Ectodermal cell (in vitro differentiated cells): ENCODE measurements around the gene KCNQ1.

Experiments used
- H3K27ac ChIP-seq: 2 replicates; pipeline ENCODE4 v1.7.0; 2013; ENCODE audit warnings: mild to moderate bottlenecking, low read depth, low read length; ENCODE audit not compliant: insufficient read depth, poor library complexity, severe bottlenecking
- H3K27me3 ChIP-seq: 2 replicates; pipeline ENCODE4 v1.7.0; 2013; ENCODE audit warnings: mild to moderate bottlenecking, low read length; ENCODE audit not compliant: insufficient read depth, control insufficient read depth, poor library complexity, severe bottlenecking
- H3K36me3 ChIP-seq: one replicate; pipeline ENCODE4 v1.7.0; 2013; ENCODE audit warnings: low read length; ENCODE audit not compliant: control insufficient read depth, insufficient read depth
- H3K4me1 ChIP-seq: one replicate; pipeline ENCODE4 v1.7.0; 2013; ENCODE audit warnings: low read length; ENCODE audit not compliant: control insufficient read depth, insufficient read depth
- H3K4me3 ChIP-seq: 2 replicates; pipeline ENCODE4 v1.7.0; 2013; ENCODE audit warnings: low read depth, low read length, control low read depth; ENCODE audit not compliant: insufficient read depth
- H3K9me3 ChIP-seq: 2 replicates; pipeline ENCODE4 v1.7.0; 2013; ENCODE audit warnings: mild to moderate bottlenecking, low read length, moderate library complexity; ENCODE audit not compliant: control insufficient read depth
- WGBS, 2 experiments: methylation state at CpG; one replicate each; pipeline ENCODE4 v1.1.7; 2013; ENCODE audit warnings: missing lambda C conversion rate in 2 of 2; 5-methylcytosine and 5-hydroxymethylcytosine counted together

The KCNQ1 gene

DNA sequence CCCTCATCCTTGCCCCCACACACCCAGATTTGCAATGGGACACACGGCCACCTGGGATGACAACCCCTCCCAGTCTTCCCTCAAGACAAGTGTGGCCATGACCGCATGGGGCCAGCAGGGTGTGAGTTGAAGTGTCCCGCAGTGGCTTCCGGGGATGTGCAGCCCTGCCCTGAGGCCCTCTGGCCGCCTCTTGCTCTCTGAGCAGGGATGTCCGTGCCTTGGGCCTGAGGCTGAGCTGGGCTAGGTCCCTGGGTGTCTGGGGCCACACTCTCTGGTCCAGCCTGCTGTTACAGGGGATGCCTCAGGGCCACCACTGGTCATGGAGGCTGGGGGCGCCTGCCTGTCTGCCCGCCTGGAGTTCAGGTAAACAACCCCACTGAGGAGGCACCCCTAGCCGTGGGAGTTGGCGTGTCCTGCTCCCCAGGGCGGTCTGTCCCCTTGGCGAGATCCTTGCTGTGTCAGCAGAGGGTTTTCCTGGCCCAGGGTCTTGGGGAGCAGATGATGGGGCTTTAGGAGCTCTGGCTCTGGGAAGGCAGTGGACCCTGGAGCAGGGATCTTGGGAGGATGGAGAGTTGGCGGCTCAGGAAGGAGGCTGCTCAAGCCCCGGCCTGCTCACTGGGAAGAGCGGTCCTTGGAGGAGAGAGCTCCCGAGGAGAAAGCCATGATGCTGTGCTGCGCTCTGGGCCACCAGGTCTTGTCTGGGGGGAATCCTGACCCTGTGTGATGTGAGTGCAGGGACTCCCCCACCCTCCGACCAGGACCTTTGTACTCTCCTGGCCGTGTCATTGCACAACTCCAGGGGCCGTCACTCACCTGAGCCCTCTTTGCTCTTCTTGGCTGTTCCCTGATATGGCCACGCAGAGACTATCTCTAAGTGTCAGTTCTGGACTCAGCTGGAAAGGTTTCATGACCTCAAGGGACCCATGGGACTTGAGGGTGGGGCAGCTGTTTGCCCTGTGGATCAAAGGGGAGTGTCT is 67.9 kb downstream of the KCNQ1 start:
- Histone ChIP-seq H3K27me3 (peaks cover 7% of the 10 kb centered on the region), H3K4me1 (no peaks in the 10 kb centered on the region), H3K36me3 (no peaks in the 10 kb centered on the region), H3K9me3 (no peaks in the 10 kb centered on the region), H3K4me3 (no peak overlapping the region), H3K27ac (no peak overlapping the region)
- 90% methylated on average over 21 of the region's 21 CpGs for WGBS, 2 experiments

DNA sequence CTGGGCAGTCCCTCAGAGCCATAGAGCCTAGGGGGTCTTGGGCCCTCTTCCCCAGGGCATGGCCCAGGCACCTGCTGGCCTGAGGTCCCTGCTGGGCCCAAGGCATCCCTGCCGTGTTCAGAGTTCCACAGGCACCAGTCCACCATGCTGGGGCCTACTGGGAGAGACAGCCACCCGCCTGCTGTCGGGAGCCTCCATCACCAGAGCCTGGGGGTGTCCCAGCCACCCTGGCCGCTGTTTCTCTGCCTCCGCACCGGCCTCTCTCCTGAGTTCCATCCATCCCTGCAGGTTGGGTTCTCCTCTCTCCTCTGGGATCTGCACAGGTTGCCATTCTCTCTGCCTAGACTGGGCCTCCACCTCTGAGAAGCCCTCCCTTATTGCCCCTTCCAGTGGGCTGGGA is 68.6 kb downstream of the KCNQ1 start:
- Histone ChIP-seq H3K36me3 (no peaks in the 10 kb centered on the region), H3K27me3 (peaks cover 4% of the 10 kb centered on the region), H3K27ac (no peak overlapping the region), H3K4me1 (no peaks in the 10 kb centered on the region), H3K4me3 (no peak overlapping the region), H3K9me3 (no peaks in the 10 kb centered on the region)
- 90 to 91% methylated on average over 6 of the region's 6 CpGs for WGBS, 2 experiments

DNA sequence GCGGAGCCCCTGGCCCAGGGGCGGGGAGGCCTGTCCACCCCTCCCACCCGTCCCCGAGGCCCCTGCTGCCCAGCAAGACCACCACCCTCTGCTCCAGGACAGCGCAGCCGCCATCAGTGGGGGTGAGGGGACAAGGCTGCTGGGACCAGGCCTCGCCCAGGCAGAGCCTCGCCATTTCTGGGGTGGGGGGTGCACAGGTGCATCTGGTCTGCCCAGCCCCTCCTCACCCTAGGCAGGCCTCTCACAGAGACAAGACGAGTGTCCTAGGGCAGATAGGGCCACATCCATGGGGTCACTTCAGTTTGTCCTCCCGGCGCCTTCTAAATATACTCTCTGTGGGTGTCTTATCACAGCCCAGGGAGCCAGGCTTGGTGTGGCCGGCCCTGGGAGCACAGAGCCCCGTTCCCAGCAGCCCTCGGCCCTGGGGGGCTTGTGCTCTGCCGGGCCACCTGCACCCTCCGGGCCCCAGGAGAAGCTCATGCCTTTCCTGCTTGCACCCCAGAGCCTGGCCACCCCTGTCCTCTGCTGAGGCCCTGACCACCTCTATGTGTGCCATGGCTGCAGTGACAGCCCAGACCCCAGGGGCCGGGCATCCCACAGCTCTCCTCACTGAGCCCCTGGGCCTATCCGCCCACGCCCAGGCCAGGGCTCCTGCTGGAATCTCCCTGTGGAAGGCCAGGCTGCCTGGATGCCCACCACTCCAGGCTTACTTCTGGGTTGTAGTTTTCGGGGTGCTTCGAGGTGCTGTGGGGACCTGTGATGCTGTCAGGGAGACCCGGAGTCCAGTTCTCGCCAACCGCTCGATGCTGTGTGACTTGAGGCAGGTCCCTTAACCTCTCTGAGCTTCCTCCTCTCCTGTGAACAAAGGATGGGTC is 70.8 kb downstream of the KCNQ1 start:
- H3K4me3 ChIP-seq, result no peak overlapping the region
- H3K36me3 ChIP-seq, result no peaks in the 10 kb centered on the region
- no peaks in the 10 kb centered on the region for H3K27me3 ChIP-seq
- 91 to 93% methylated on average over 25 of the region's 25 CpGs for WGBS, 2 experiments
- H3K9me3 ChIP-seq, result no peaks in the 10 kb centered on the region
- H3K4me1 ChIP-seq, result peaks cover 5% of the 10 kb centered on the region
- no peak overlapping the region for H3K27ac ChIP-seq

DNA sequence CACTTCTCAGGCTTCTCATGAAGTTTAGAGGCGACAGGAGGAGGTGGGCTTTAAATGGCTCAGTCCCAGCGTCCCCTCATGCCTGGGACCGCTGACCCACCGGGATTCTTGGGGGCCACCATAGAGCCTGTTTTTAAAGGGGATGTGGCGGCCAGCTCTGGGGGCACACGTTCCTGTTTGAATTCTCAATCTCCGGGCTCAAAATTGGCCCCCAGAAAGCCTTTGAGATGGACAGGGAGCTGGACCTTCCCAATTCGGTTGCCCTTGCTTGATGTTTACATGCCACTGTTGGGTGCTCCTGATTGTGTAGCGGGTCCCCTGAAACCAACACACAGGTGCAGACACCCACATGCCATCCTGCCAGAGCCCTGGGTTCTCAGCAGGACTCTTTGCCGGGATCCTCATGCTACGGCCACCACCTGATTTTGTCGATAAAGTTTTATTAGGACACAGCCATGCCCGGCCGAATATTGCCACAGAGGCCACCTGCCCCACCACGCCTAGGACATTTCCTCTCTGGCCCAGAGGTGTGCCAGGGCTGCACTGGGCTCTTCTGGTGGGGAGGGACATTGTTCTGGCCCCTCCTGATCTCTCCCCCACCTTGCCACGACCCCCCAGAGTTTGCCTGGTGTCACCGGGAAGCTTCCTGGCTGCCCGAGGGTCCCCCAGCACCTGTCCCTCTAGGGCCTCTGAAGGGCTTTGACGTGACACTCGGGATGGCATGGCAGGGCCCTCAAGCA is 71.6 kb downstream of the KCNQ1 start:
- Histone ChIP-seq H3K4me3 (no peak overlapping the region), H3K27me3 (no peaks in the 10 kb centered on the region), H3K4me1 (peaks cover 6% of the 10 kb centered on the region), H3K36me3 (no peaks in the 10 kb centered on the region), H3K9me3 (no peaks in the 10 kb centered on the region), H3K27ac (no peak overlapping the region)
- 91 to 92% methylated on average over 20 of the region's 20 CpGs for WGBS, 2 experiments

DNA sequence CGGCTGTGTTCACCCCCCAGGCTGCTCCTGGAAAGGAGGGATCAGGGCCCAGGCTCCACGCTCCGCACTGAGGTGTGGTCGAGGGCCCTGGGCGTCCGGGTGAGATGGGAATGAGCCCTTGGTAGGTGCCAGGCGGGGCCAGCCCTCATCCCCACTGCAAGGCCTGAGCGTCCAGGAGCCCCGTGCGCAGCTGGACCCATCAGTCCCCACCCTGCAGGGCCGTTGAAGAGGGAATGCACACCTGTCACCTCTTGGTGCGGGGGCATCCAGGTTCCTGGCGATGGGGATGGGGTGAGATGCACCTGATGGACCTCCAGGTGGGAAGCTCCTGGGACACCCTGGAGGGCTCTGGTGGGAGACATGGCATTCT is 72.2 kb downstream of the KCNQ1 start:
- H3K27me3 ChIP-seq, result no peaks in the 10 kb centered on the region
- WGBS, 2 experiments, result 91 to 93% methylated on average over 13 of the region's 13 CpGs
- no peak overlapping the region for H3K4me3 ChIP-seq
- H3K9me3 ChIP-seq, result no peaks in the 10 kb centered on the region
- H3K27ac ChIP-seq, result no peak overlapping the region
- H3K4me1 ChIP-seq, result peaks cover 6% of the 10 kb centered on the region
- H3K36me3 ChIP-seq, result no peaks in the 10 kb centered on the region

DNA sequence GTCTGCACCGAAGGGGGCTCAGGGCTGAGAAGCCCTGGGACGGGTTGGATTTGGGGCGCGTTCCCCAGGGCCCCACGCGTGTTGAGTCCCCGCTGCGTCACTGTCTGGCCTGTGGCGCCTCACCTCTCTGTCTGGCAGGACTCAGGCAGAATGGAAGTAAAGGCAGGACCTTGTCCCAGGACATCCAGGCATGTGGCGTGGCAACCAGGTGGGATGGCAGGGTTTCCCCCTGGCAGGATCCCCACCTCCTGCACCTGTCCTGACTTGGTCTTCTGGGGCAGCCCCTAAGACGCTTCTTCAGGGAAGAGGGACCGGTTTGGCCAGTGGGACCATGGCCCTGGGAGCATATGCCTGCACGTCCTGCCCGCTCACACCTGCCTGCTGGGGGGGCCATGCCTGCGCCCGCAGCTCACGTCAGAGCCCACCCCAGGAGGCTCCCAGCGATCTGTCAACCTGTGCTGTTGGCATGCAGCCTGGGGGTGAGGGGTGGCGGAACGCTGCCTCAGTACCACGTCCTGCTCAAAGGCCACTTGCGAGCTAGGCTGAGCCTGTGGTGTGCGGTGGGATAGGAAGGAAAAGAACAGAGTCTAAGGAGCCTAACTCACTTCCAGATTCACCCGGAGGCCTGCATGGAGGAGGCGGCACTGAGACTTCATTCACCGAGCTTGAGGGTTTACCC is 72.7 kb downstream of the KCNQ1 start:
- H3K27me3 ChIP-seq, result no peaks in the 10 kb centered on the region
- no peak overlapping the region for H3K27ac ChIP-seq
- H3K4me3 ChIP-seq, result no peak overlapping the region
- 89 to 90% methylated on average over 26 of the region's 26 CpGs for whole genome bisulfite sequencing, 2 experiments
- H3K4me1 ChIP-seq, result peaks cover 6% of the 10 kb centered on the region
- H3K9me3 ChIP-seq, result no peaks in the 10 kb centered on the region
- no peaks in the 10 kb centered on the region for H3K36me3 ChIP-seq

DNA sequence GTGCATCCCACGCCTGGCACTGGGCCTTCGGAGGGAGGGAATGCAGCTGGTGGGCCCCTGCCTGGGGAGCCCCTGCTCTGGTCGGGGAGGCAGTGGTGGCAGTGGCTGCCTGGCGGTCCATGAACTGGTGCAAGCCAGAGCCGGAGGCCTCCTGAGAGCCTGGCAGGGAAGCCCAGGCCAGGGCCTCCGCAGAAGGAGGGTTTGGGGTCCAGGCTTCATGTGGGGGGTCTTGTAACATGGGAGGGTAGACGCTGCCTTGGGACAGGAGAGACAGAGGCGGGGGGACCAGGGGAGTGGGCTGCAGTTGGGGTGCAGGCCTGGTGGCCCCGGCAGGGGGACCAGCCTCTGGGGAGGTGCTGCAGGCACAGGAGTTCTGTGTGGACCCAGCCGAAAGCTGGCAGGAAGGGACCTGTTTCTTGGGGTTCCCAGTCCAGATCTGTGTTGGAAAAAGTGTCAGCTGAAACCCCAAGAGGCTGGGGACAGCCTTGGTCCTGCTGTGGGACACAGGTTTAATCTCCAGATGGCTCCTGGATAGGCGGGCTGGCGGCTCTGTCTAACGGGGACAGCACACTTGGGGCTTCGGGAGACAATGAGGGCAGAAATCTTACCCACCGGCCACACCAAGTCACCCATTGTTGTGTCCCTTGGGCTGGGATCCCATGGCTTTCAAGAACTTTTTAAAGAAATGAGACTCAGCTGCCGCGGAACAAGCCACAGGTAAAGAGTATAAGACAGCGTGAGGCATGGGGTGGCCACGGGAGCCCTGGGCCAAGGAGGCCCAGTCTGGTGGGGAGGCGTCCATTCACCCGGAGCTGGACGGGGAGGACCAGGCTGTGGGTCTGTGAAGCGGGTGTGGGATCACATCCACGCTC is 73.5 kb downstream of the KCNQ1 start:
- peaks cover 6% of the 10 kb centered on the region for H3K4me1 ChIP-seq
- WGBS, 2 experiments, result 91 to 92% methylated on average over 24 of the region's 24 CpGs
- no peaks in the 10 kb centered on the region for H3K36me3 ChIP-seq
- H3K27me3 ChIP-seq, result no peaks in the 10 kb centered on the region
- no peak overlapping the region for H3K27ac ChIP-seq
- no peaks in the 10 kb centered on the region for H3K9me3 ChIP-seq
- no peak overlapping the region for H3K4me3 ChIP-seq

DNA sequence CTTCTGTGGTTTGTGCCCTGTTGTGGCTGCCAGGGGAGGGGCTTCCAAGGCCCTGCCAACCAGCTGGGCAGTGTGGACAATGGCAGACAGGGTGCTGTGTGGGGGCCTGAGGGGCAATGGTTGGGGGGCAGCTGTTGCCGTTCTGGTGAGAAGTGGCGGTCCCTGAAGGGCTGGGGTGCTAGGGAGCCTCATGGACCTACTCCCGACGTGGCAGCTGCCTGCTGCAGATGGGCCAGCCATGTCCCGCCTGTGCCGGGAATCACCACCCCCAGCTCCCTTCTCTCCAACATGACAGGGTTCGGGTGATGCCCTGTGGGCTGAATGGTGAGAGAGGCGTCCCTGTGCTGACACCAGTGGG is 74.2 kb downstream of the KCNQ1 start:
- 84 to 85% methylated on average over 8 of the region's 8 CpGs for WGBS, 2 experiments

DNA sequence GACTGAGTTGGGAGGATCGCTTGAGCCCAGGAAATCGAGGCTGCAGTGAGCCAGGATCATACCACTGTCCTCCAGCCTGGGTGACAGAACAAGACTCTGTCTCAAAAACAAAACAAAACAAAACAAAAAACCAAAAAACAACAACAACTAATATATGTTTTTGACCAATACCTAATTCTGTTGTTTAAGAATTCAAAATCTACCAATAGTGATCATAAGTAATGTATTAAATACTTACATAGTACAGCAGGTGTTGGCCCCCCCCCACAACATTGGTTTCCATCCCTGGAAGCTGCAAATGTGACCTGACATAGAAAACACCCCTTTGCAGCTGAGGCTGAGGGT is 74.7 kb downstream of the KCNQ1 start:
- H3K27me3 ChIP-seq, result no peaks in the 10 kb centered on the region
- no peak overlapping the region for H3K27ac ChIP-seq
- peaks cover 6% of the 10 kb centered on the region for H3K4me1 ChIP-seq
- 92 to 98% methylated on average over 2 of the region's 2 CpGs for WGBS, 2 experiments
- H3K4me3 ChIP-seq, result no peak overlapping the region
- no peaks in the 10 kb centered on the region for H3K9me3 ChIP-seq
- H3K36me3 ChIP-seq, result no peaks in the 10 kb centered on the region

More for the DNA sequence above, 74.2 kb downstream of the KCNQ1 start:
- no peak overlapping the region for H3K27ac ChIP-seq
- H3K4me1 ChIP-seq, result peaks cover 6% of the 10 kb centered on the region
- H3K36me3 ChIP-seq, result no peaks in the 10 kb centered on the region
- no peaks in the 10 kb centered on the region for H3K9me3 ChIP-seq
- H3K27me3 ChIP-seq, result no peaks in the 10 kb centered on the region
- H3K4me3 ChIP-seq, result no peak overlapping the region
